GM12891 (cell line): ENCODE results near the gene AMELX.

ENCODE experiments used
- DNase-seq: peaks from one replicate; pipeline ENCODE4 v3.0.0; 2011; ENCODE audit warnings: low spot score; ENCODE audit not compliant: insufficient read length
- FAIRE-seq: peaks from 2 replicates; lab custom pipeline; 2011; peaks lifted over from hg19 to GRCh38; lab: Jason Lieb, UNC
- PAX5 ChIP-seq: IDR thresholded peaks from 2 replicates; pipeline ENCODE4 v1.6.1; 2011; ENCODE audit warnings: low read length, moderate library complexity, mild to moderate bottlenecking; ENCODE audit not compliant: insufficient read depth, severe bottlenecking
- POLR2A ChIP-seq: IDR thresholded peaks from 2 replicates; pipeline ENCODE4 v1.6.1; 2011; ENCODE audit warnings: low read depth, low read length, control low read depth
- POLR2AphosphoS5 ChIP-seq: IDR thresholded peaks from 2 replicates; pipeline ENCODE4 v1.6.1; 2011; ENCODE audit warnings: low read depth, low read length, control low read depth
- POU2F2 ChIP-seq: IDR thresholded peaks from 2 replicates; pipeline ENCODE4 v1.6.1; 2011; ENCODE audit warnings: low read depth, mild to moderate bottlenecking, control low read depth, low read length, moderate library complexity
- SPI1 ChIP-seq: IDR thresholded peaks from 2 replicates; pipeline ENCODE4 v1.6.1; 2011; ENCODE audit warnings: low read depth, low read length, control low read depth
- TAF1 ChIP-seq: IDR thresholded peaks from 2 replicates; pipeline ENCODE4 v1.6.1; 2011; ENCODE audit warnings: low read depth, low read length, control low read depth

The AMELX gene

DNA sequence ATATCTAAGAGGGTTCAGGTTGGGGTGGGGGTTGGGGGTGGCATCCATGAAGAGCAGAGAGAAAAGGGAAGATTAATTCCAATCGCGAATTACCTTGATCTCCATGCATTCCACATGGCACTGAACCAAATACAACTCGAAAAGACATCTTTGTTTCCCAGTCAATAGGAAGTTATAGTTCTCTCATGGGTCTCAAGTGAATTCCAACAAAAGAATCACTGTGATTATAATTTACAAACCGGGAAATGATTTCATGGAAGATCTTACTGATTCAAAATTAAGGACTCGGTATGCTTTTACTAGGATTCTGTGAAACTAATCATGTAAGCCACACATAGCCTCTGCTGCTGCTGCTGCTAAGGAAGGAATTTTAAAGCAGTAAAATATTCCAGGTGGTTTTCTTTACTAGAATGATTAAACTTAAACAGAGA, 26.6 kb upstream of the AMELX start:
- no peak for FAIRE-seq
- TF ChIP-seq PAX5 (no peak), POLR2AphosphoS5 (no peak), SPI1 (no peak), POLR2A (no peak), POU2F2 (no peak), TAF1 (no peak)
- DNase-seq: no peak

DNA sequence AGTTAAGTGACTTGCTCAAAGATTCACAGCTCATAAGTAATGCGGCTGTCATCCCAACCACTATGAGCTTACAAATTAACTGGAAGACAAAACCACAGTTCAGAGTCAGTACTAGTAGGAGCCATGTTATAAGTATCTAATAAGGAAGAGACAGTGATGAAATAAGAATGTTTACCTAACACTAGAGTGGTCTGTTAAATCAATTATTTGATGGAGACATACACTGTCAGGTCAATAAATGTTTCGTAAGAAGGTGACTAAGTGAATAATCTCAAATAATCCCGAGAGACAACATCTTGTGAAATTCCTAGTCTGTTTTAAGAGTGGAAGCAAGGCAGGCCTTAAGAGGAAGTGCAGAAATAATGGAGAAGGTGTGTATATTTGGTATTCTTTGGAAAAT, 25.8 kb upstream of the AMELX start:
- FAIRE-seq: no peak
- TF ChIP-seq POU2F2 (no peak), POLR2AphosphoS5 (no peak), SPI1 (no peak), POLR2A (no peak), PAX5 (no peak), TAF1 (no peak)
- no peak for DNase-seq

DNA sequence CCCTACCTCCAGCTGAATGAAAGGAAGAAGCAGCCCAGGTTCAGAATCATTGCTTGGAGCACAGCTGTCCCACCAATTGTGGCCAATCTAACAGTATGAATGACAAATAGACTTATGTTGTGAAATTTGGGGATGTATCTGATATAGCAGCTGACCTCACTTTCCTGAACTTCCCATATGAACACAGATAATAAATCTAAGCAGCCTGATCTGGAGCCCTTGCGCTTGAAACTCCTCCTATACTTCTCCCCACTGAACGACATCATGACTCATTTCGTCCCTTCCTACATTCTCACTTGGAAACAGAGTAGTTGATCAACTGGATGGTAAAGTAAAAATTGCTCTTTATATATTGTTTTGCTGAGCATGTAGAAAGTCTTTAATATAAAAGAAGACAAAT, 24.2 kb upstream of the AMELX start:
- TF ChIP-seq PAX5: no peak
- TF ChIP-seq POU2F2: no peak
- TF ChIP-seq POLR2A: no peak
- FAIRE-seq (no peak), DNase-seq (no peak)

GRCh38 chrX:11269996-11270395, 23.2 kb upstream of the AMELX start:
- DNase-seq: no peak
- TF ChIP-seq SPI1 (no peak), POLR2AphosphoS5 (no peak), PAX5 (no peak), POLR2A (no peak), TAF1 (no peak), POU2F2 (no peak)
- no peak for FAIRE-seq

- DNase-seq (no peak), FAIRE-seq (no peak)
- TF ChIP-seq PAX5: no peak
- TF ChIP-seq SPI1: no peak
- TF ChIP-seq TAF1: no peak
- TF ChIP-seq POLR2A: no peak
- TF ChIP-seq POU2F2: no peak
- TF ChIP-seq POLR2AphosphoS5: no peak
Measured at GRCh38 chrX:11272290-11272689, 20.9 kb upstream of the AMELX start.

DNA sequence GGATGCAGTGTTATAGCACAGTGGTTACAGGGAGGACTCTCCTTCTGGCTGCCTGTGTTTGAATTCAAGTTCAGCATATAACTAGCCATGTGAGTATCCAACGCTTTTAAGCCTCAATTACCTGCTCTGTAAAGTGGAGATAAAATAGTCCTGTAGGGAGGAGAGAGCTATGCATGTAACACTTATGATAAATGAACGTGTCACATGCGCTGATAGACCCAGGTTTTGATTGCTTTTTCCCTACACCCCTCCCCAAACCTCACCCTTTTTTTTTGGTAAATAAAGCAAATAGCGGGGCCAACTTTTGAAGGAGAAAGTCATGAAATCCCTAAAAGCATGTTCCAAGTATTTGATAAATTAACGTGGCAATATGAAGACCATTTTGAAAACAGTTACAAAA, 20.4 kb upstream of the AMELX start:
- TF ChIP-seq SPI1 (no peak), PAX5 (no peak), TAF1 (no peak), POU2F2 (no peak), POLR2A (no peak), POLR2AphosphoS5 (no peak)
- FAIRE-seq: no peak
- DNase-seq: no peak

GRCh38 chrX:11273544-11273943, 19.7 kb upstream of the AMELX start:
- FAIRE-seq (no peak), DNase-seq (no peak)
- TF ChIP-seq SPI1 (no peak), POU2F2 (no peak), POLR2A (no peak)

- FAIRE-seq (no peak), DNase-seq (no peak)
- TF ChIP-seq TAF1 (no peak), SPI1 (no peak), POU2F2 (no peak), PAX5 (no peak), POLR2AphosphoS5 (no peak), POLR2A (no peak)
Measured at GRCh38 chrX:11282043-11282442, 11.2 kb upstream of the AMELX start.

GRCh38 chrX:11285651-11286050, 7.6 kb upstream of the AMELX start:
- FAIRE-seq: no peak
- DNase-seq: no peak
- TF ChIP-seq POLR2AphosphoS5 (no peak), TAF1 (no peak), POU2F2 (no peak), SPI1 (no peak), POLR2A (no peak), PAX5 (no peak)

DNA sequence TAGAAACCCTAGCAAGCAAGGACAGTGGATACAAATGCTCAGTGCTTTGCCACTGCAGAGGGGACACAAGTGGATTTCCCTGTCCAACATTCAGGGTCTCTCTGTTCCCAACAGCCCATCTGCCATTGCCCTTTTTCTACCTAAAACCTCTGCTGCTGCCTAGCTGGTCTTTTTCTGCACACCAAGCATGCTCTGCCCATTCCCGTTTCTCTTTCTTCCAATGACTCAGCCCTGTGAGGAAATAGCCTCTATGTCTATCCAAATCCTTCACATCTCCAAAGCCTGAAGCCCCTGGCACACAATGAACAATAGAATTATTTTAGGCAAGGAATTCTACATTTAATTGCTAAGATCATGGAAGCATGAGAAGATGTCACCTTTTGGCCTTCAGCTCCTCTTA, 5.7 kb upstream of the AMELX start:
- no peak for DNase-seq
- no peak for FAIRE-seq
- TF ChIP-seq POLR2AphosphoS5: no peak
- no peak for TF ChIP-seq PAX5
- TF ChIP-seq POU2F2: no peak
- no peak for TF ChIP-seq SPI1
- no peak for TF ChIP-seq TAF1
- TF ChIP-seq POLR2A: no peak
